Psoas muscle (tissue), 8 donors: ENCODE data around the gene SPATA33. TPM values are rescaled to one million over a fixed set of nuclear protein-coding genes. Genes with fewer than 3 reads are reported as not detected.

ENCODE experiments used
- ATAC-seq, 4 donors: fragments of 200-7000 bp; cut with Tn5 transposase; one replicate each; pipeline ENCODE4 v1.9.1; 2020; ENCODE audit warnings: moderate library complexity in 3 of 4, mild to moderate bottlenecking in 2 of 4
- DNase-seq, 2 donors: peaks; one replicate each; pipeline ENCODE4 v3.0.0-alpha.2; 2020
- H3K27ac ChIP-seq: fragments of 200-600 bp; one replicate; pipeline ENCODE4 v1.8.0; 2022
- H3K27me3 ChIP-seq, 3 donors: fragments of 200-600 bp in 1 of 3; one replicate each; pipeline versions ENCODE4 v1.6.1 to v1.8.0; 2013 to 2022; ENCODE audit warnings: low read length in 2 of 3, mild to moderate bottlenecking in 2 of 3, moderate library complexity in 1 of 3; ENCODE audit not compliant: insufficient read depth in 3 of 3
- H3K36me3 ChIP-seq, 2 donors: fragments of 200-600 bp in 1 of 2; one replicate each; pipeline versions ENCODE4 v1.6.1 to v1.8.0; 2013 to 2022; ENCODE audit warnings: low read depth in 1 of 2, mild to moderate bottlenecking in 1 of 2, moderate library complexity in 1 of 2; ENCODE audit not compliant: insufficient read depth in 1 of 2
- H3K4me1 ChIP-seq: fragments of 200-600 bp; one replicate; pipeline ENCODE4 v1.8.0; 2022
- H3K4me3 ChIP-seq: fragments of 200-600 bp; one replicate; pipeline ENCODE4 v1.8.0; 2022; ENCODE audit warnings: mild to moderate bottlenecking
- H3K9me3 ChIP-seq: fragments of 200-600 bp; one replicate; pipeline ENCODE4 v1.8.0; 2022
- CTCF ChIP-seq: fragments of 200-600 bp; IDR thresholded peaks from one replicate; pipeline ENCODE4 v1.8.0; 2022; ENCODE audit warnings: antibody characterized with exemption
- WGBS, 3 donors: extraction: QIAGEN DNeasy Blood & Tissue Kit; methylation state at CpG; one replicate each; pipeline versions ENCODE4 v1.1.6 to v1.1.7; 2013; 5-methylcytosine and 5-hydroxymethylcytosine counted together
- intact Hi-C, 2 donors: fragments of 100-400 bp; cut with DNase I; formaldehyde crosslinking; loops; one replicate each; pipeline versions ENCODE4 v1.11.0 to v1.14.2; 2022
- polyA plus RNA-seq, 3 donors: library from polyadenylated mRNA; stranded (reverse); fragments of 200-250 nt; gene quantifications; one replicate each; pipeline ENCODE4 v1.2.3, GENCODE V29; 2013
- total RNA-seq, 4 donors: library from RNA; stranded (reverse); fragmentation: NEBNext Ultra II Directional in 2 of 4; extraction: Animal tissue kit (Norgen Biotek cat#: 25700) in 2 of 4; gene quantifications; one replicate each; pipeline versions ENCODE4 v1.2.1 to v1.2.4, GENCODE V29; 2021 to 2023
- donor health status: healthy with polysubstance abuse.
- donor health status: DM: no; HTN: no; CAD: no; lungs with moderate emphysema.
- donor health status: Bipolar disorder and iron deficiency.
- donor health status: healthy.
- donor health status: DM: yes; HTN: yes; CAD: no.
- donor health status: DM: no; HTN: no; CAD: no.
- donor health status: DM: no; HTN: no; CAD: no.
- donor health status: DM: yes; HTN: yes; CAD: no.

SPATA33 gene
- total and polyA plus RNA-seq, 7 donors: 1.2 to 8.2 (median 3.0) TPM

GRCh38 chr16:89620406-89620841 lies 37.2 kb upstream of the SPATA33 start:
- H3K9me3 ChIP-seq: no peaks in the 10 kb centered on the region
- no peak for TF ChIP-seq CTCF
- peaks cover 0 to 48% (median 7%) of the 10 kb centered on the region in 3 donors for H3K27me3 ChIP-seq
- intact Hi-C loops: no loop called here
- no peak overlapping the region for H3K27ac ChIP-seq
- DNase-seq (no peak), ATAC-seq (no peak)
- H3K4me1 ChIP-seq: no peaks in the 10 kb centered on the region
- WGBS, 3 donors: 50 to 59% (median 51%) methylated on average over 16 of the region's 16 CpGs
- no peaks in the 10 kb centered on the region for H3K36me3 ChIP-seq
- no peak overlapping the region for H3K4me3 ChIP-seq

- TF ChIP-seq CTCF: no peak
- no peak overlapping the region for H3K27ac ChIP-seq
- H3K4me1 ChIP-seq: no peaks in the 10 kb centered on the region
- whole genome bisulfite sequencing, 3 donors: 71 to 75% (median 75%) methylated on average over 15 to 18 of the region's 18 CpGs
- H3K9me3 ChIP-seq: no peaks in the 10 kb centered on the region
- ATAC-seq: no peak
- no peak overlapping the region for H3K4me3 ChIP-seq
- intact Hi-C loops: no loop called here
- DNase-seq: no peak
- peaks cover 0 to 55% (median 7%) of the 10 kb centered on the region in 3 donors for H3K27me3 ChIP-seq
- H3K36me3 ChIP-seq: no peaks in the 10 kb centered on the region
Measured at GRCh38 chr16:89621136-89621697, 36.4 kb upstream of the SPATA33 start.

- intact Hi-C loops: no loop called here
- ATAC-seq (no peak), DNase-seq (no peak)
- 75 to 83% (median 80%) methylated on average over 32 of the region's 32 CpGs for WGBS, 3 donors
- Histone ChIP-seq H3K9me3 (no peaks in the 10 kb centered on the region), H3K4me1 (no peaks in the 10 kb centered on the region), H3K36me3 (no peaks in the 10 kb centered on the region), H3K27ac (no peak overlapping the region), H3K4me3 (no peak overlapping the region), H3K27me3 (peaks cover 0 to 61% (median 7%) of the 10 kb centered on the region in 3 donors)
- no peak for TF ChIP-seq CTCF
Measured at GRCh38 chr16:89621698-89622409, 35.8 kb upstream of the SPATA33 start.

GRCh38 chr16:89623511-89624261 lies 34.0 kb upstream of the SPATA33 start:
- Histone ChIP-seq H3K4me1 (no peaks in the 10 kb centered on the region), H3K27me3 (peaks cover 0 to 61% (median 5%) of the 10 kb centered on the region in 3 donors), H3K36me3 (no peaks in the 10 kb centered on the region), H3K9me3 (no peaks in the 10 kb centered on the region), H3K27ac (no peak overlapping the region), H3K4me3 (no peak overlapping the region)
- no peak for DNase-seq
- ATAC-seq: no peak
- TF ChIP-seq CTCF: no peak
- 25 to 28% (median 27%) methylated on average over 28 of the region's 28 CpGs for WGBS, 3 donors
- intact Hi-C loops: no loop called here
